ENCODE data around the gene SUSD1.

DNA sequence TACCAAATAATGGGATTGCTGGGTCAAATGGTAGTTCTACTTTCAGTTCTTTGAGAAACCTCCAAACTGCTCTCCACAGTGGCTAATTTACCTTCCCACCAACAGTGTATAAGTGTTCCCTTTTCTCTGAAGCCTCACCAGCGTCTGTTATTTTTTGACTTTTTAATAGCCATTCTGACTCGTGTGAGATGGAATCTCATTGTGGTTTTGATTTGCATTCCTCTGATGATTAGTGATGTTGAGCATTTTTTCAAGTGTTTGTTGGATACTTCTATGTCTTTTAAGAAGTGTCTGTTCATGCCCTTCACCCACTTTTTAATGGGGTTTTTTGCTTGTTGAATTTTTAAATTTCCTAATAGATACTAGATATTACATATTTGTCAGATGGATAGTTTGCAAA lies 28.4 kb upstream of the SUSD1 start:
- TF ChIP-seq, protein P1, sequence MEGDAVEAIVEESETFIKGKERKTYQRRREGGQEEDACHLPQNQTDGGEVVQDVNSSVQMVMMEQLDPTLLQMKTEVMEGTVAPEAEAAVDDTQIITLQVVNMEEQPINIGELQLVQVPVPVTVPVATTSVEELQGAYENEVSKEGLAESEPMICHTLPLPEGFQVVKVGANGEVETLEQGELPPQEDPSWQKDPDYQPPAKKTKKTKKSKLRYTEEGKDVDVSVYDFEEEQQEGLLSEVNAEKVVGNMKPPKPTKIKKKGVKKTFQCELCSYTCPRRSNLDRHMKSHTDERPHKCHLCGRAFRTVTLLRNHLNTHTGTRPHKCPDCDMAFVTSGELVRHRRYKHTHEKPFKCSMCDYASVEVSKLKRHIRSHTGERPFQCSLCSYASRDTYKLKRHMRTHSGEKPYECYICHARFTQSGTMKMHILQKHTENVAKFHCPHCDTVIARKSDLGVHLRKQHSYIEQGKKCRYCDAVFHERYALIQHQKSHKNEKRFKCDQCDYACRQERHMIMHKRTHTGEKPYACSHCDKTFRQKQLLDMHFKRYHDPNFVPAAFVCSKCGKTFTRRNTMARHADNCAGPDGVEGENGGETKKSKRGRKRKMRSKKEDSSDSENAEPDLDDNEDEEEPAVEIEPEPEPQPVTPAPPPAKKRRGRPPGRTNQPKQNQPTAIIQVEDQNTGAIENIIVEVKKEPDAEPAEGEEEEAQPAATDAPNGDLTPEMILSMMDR (IDR thresholded peaks at IDR 0.05): no peak
- no peak for TF ChIP-seq EP300 (IDR thresholded peaks at IDR 0.05; ENCODE audit: low read depth)
- no peak for TF ChIP-seq POLR2AphosphoS5 (IDR thresholded peaks at IDR 0.05)

All from transverse colon (tissue), 4 donors.